ENCODE results near the gene GNA15. TPM values are rescaled to one million over a fixed set of nuclear protein-coding genes. Genes with fewer than 3 reads are reported as not detected.

Gene GNA15
- total RNA-seq, 1 donor from 2014 or later: 0.13 TPM

DNA sequence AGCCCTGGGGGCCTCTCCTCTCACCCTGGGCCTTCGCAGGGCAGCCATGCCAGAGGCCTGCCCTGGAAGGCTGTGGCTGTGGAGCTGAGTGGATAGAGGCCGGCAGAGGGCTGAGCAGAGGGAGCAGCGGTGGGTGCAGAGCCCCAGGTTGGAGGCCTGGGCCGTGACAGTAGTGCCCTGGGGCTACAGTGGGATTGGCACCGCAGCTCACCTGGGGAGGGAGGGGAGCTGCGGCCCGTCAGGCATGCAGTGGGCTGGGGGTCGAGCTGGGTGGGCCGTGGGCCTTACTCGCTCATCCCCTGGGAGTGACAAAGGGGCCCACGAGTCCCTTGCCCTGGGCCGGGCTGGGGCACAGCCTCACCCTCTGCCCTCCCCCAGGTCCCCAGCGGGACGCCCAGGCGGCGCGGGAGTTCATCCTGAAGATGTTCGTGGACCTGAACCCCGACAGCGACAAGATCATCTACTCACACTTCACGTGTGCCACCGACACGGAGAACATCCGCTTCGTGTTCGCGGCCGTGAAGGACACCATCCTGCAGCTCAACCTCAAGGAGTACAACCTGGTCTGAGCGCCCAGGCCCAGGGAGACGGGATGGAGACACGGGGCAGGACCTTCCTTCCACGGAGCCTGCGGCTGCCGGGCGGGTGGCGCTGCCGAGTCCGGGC, 15.1 kb upstream of the GNA15 start:
- DNase-seq (ENCODE audit: low read depth in 2 of 2): no peak

DNA sequence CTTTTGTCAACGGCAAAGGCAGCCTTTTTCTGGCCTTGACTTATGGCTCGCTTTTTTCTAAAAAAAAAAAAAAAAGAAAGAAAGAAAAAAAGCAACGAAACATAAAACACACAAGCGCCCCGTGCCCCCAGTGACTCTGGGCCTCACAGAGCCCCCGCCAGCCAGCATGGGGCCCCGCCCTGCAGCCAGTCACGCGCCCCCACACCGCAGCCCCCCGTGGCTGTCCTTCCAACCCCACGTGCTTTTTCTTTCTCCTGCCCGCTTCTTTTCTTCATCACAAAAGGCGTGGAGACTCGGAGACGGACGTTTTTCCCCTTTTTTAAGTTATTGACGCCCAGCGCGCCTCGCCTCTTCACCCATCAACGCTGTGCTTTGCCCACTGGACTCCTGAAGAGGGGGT, 14.4 kb upstream of the GNA15 start:
- DNase-seq (ENCODE audit: low read depth in 2 of 2): no peak

DNA sequence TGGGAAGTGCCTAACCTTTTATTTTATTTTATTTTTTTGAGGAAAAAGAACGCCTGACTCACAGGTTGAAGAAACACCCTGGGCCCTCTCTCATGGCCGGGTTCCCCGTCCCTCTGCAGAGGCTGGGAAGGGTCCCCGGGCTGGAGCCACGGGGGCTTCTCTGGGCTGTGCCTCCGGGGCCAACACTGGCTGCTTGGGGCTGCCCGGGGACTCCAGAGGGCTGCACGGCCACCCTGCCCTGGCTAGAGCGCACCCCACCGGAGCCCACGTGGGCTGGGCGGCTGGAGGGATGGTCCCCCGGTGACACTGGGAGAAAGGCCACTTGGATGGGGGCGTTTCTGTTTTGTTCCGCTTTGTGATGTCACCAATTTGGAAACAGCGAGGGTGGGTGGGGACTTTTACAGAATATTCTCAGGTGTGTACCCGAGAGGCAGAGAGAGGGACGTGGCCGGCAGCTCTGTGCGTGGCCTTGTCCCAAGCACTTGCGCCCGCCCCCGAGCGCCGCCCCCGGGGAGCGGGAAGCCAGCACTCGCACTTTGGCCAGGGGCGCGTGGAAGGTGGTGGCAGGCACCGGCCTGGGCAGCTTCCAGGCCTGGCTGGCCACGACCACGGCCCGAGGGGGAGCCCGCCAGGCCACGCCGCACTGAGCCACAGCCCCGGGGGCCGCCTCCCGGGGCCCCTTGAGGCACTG, 13.9 kb upstream of the GNA15 start:
- no peak for DNase-seq (ENCODE audit: low read depth in 2 of 2)

DNA sequence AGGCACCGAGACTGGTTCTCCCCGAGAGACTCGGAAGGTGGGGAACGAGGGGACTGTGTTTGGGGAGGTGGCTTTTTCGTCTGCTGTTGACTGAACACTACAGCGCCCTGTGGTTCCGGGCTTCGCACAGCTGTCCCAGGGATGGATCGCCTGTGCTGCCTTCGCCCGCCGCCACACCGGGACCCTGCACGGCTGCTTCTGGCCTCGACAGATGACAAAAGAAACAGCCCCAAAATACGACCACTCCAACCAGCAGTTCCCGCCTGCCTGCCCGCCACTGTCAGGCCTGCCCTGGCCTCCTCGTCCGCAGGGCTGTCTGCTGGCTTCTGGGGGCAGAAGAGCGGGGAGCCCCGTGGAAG, 13.3 kb upstream of the GNA15 start:
- no peak for DNase-seq (ENCODE audit: low read depth in 2 of 2)

DNA sequence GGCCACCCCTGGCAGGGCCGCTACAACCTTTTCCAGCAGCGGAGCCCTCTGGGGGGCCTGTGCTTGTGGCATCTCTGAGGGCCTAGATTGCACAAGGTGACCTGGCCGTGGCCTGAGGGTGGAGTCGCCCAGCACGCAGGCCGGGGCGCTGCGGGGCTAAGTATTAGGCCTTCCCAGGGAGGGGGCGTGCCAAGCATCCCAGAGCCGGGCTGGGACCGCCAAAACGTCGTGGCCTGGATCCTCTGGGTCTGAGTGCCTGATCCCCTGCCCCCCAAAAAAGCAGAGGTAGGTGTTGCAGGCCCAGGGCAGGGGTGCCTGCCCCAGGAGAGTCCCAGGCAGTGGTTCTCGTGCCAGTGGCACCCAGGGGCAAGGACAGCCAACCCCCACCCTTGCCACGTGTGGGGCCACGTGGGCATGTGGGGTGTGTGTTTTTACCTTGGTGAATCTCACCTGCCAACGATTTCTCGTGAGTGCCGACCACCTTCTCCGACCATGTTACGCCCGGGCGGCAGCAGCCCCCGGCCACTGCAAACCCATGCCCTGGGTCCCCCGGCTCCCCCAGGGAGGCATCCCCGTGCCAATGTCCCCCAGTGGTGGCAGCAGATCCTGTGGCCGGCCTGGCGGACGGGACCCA, 12.6 kb upstream of the GNA15 start:
- no peak for DNase-seq (ENCODE audit: low read depth in 2 of 2)

DNA sequence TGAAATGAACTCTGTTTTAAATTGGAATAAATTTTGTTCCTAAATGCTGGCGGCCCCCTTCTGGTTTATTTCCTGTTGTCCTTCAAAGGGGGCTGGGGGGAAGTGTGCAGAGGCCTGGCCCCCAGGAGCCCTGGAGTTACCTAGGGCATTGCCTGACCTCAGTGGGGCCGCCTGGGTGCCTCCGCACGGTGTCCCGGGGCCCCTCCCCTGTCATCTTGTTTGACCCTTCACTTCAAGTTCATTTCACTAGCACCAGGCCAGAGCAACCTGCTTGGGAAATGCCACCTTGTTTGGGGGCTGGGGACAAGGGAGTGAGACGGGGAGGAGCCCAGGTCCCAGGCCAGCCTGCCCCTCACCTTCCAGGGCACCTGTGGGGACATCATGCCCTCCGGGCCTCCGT, 11.9 kb upstream of the GNA15 start:
- DNase-seq (ENCODE audit: low read depth in 2 of 2): no peak

DNA sequence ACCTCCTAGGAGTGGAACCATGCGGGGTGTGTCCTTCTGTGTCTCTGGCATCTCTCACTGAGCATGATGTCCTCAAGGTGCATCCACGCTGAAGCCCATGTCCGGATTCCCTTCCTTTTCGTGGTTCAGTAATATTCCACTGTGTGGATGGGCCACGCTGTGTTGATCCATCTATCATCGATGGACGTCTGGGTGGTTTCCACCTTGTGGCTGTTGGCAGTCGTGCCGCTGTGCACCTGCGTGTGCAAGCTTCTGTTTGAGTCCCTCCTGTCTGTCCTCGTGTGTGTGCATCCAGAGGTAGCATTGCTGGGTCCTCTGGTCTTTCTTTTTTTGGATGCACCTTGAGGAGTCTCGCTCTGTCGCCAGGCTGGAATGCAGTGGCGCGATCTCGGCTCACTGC, 11.2 kb upstream of the GNA15 start:
- DNase-seq (ENCODE audit: low read depth in 2 of 2): no peak

DNA sequence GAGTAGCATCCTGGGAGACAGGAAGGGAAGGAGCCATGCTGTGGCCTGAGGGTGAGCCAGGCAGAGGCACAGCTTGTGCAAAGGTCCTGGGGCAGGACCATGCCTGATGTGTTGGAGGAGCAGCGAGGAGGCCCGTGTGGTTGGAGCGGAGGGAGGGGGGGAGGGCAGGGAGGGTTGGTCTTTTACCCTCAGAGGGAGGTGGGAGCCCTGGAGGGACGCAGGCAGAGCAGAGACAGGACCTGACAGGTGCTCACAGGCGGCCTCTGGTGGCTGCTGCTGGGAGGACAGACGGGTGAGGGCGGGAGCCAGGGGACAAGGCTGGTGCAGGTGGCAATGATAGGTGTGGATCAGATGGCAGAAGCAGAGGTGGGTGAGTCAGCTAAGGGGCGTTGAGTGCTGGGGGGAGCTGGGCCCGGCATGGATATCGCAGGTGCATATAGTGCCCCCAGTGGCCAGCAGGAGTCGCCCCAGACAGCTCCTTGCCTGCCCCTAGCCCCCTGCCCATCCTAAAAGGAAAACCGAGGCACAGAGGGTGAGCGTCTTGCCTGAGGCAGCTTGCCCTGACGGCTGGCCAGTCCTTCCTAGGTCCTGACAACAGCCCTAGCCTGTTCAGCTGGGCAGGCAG, 9.8 kb upstream of the GNA15 start:
- DNase-seq (ENCODE audit: low read depth in 2 of 2): peak in 1 of 2 donors; percentile 49

DNA sequence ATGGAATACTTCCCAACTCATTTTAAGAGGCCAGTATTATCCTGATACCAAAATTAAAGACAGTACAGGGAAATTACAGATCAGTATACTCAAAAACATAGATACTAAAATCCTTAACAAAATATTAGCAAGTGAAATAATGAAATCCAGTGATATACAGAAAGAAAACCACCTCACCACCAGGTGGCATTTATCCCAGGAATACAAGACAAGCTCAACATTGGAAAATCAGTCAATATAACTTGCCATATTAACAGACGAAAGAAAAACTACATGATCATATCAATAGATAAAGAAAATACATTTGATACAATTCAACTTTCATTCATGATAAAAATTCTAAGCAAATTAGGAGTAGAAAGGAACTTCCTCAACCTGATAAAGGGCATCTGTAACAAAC, 6.7 kb upstream of the GNA15 start:
- peak; percentile 75 to 81 for DNase-seq (ENCODE audit: low read depth in 2 of 2)

DNA sequence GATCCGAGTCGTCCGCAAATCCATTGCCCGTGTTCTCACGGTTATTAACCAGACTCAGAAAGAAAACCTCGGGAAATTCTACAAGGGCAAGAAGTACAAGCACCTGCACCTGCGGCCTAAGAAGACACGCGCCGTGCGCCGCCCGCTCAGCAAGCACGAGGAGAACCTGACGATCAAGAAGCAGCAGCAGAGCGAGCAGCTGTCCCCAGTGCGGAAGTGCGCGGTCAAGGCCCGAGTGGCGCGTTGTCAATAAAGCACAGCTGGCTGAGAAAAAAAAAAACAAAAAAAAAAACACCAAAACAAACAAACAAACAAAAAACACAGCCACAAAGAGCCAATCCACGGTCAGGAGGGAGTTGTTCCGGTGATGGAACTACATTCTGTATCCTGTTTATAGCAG, 4.7 kb upstream of the GNA15 start:
- DNase-seq (ENCODE audit: low read depth in 2 of 2): no peak

DNA sequence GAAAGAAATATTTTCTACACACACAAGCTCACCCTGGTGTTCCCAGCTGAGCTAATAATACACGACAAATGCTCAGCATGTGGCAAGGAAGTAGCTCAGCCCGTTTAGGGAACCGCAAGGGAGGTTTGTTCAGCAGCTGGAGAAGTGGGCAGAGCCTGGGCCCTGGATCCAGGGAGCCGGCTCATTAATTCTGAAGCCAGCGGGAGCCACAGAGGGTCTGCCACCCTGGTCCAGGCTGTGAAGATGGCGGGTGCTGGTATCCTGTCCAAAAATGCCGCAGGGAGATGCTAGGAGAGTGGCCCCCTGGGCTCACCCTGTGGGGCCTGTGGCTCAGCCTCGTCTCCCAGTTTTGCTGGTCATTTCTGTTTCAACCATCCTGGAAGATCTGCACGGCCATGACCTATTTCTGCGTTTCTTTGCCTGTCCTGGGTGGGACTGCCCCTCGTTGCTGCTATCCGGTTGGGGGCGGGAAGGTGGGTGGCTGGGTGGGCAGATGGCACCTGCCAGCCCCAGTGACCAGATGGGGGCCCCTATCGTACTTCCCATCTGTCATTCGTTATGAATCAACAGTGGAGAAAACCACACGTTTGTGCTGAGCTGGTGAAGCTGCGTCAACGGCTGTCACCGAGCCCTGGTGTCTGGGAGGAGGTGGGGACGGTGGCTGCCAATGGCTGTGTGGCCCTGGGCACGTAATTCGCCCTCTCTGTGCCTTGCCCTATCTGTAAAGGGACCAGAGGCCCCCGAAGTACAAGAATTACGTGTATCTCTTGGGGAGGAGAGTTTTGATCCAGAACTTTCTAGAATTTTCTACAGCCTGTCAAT, 2.7 kb upstream of the GNA15 start:
- DNase-seq (ENCODE audit: low read depth in 2 of 2): peak in 1 of 2 donors; percentile 33

DNA sequence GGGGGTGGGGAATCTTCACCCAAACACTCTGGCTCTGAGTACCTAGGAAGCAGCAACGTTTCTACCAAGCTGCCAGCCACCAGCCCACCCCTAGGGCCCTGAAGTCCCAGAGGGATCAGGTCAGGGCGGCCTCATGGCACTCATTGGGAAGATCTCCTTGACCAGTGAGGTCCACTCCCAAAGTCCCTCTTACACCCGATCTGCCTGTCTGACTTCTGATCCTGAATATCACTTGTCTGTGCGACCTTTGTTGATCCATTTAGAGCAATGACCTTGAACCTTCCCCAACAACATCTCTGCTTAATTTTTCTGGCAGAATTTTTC, 2.1 kb upstream of the GNA15 start:
- DNase-seq (ENCODE audit: low read depth in 2 of 2): no peak

DNA sequence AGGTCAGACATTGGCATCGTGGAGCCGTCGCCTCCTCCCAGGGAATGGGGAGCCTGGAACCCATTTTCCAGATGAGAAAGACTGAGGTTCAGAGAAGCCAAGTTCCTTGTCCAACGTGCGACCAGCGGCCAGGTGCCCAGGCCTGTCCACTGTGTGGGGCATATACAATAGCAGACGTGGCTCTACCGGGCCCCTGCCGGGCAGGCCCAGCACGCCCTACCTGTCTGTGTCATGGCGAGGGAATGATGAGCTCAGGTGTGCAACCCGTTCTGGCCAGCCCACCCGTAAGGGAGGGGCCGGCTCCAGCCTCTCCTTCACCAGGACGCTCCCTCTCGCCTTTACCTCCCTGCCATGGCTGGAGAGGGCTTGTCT, 837 bp downstream of the GNA15 start:
- no peak for DNase-seq (ENCODE audit: low read depth in 2 of 2)

DNA sequence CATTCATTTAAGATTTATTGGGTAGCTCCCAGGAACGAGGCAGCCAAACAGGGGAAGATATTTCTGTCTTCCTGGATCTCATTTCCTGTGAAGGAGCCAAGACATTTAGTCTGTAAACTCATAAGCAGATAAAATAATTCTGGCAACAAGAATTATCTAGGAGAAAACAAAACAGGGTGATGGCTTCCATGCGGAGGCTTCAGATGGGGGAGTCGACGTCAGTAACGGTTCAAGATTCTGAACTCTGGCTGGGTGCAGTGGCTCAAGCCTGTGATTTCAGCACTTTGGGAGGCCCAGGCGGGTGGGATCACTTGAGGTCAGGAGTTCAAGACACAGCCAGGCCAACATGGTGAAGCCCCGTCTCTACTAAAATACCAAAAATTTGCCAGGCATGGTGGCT, 1.3 kb downstream of the GNA15 start:
- DNase-seq (ENCODE audit: low read depth in 2 of 2): no peak

DNA sequence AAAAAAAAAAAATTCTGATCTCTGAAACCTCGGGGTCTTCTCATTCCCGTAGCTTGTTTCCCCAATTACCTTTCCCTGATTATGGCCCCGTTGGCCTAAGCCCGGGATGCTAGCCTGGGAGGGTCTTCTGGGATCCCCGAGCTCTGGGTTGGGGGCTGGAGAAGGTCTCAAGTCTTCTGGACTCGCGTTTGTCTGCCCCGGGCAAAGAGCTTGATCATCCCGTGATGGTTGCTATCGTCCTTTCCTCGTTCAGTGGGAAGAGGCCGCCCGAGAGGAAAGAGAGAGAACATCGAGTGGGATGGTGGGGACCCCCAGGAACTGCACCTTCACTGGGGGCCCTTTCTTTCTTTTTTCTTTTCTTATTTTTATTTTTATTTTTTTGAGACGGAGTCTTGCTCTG, 2.4 kb downstream of the GNA15 start:
- DNase-seq (ENCODE audit: low read depth in 2 of 2): no peak

DNA sequence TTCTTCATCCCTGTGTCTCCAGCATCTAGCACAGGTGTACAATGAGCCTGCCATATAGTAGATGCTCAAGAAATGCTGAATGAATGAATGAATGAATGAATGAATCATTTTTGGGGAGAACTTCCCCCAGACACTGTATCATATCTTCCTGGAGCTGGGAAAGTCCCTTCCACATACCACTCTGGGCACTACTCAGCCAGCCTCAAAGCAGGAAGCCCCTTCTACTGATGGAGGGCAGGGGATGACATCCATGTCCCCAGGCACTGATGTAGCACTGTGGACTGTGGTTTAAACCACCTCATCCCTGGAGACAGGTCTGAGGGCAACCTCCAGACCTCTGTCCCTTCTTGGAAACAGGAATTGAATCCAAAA, 4.8 kb downstream of the GNA15 start:
- DNase-seq (ENCODE audit: low read depth in 2 of 2): peak in 1 of 2 donors; percentile 38

DNA sequence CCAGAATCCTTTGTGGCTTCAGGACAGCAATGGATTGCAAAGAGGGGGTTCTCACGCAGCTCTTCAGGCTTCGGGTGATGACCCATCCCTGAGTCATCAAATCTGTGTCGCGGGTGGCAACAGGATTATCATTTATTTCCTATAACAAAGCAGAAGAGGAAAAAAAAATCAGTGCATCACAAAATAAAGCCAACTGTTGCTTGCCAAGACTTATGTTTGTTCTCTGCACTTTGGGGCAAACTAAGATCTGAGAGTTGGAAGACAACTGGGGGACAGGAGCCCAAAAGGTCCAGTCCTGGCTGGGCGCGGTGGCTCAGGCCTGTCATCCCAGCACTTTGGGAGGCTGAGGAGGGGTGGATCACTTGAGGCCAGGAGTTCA, 6.4 kb downstream of the GNA15 start:
- DNase-seq (ENCODE audit: low read depth in 2 of 2): peak; percentile 90

DNA sequence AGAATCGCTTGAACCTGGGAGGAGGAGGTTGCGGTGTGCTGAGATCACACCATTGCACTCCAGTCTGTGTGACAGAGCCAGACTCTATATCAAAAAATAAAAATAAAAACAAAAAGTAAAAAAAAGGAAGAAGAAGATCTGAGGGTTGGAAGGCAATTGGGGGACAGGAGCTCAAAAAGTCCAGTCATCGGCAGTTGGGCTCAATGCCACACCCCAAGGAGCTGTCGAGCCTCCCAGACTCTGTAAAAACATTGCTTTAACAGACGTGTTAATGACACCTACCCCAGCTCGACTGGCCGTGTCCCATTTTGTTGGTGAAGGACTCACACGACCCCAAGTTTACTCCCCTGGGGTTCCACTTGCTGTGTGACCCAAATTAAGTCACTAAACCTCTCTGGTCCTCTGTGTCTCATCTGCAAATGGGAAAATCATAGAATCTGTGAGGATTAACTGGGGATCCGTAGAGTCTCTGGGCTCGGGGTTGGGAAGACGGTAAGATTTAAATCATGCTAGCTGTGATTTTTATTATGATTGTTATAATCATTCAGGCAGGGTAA, 7.0 kb downstream of the GNA15 start:
- DNase-seq (ENCODE audit: low read depth in 2 of 2): no peak

DNA sequence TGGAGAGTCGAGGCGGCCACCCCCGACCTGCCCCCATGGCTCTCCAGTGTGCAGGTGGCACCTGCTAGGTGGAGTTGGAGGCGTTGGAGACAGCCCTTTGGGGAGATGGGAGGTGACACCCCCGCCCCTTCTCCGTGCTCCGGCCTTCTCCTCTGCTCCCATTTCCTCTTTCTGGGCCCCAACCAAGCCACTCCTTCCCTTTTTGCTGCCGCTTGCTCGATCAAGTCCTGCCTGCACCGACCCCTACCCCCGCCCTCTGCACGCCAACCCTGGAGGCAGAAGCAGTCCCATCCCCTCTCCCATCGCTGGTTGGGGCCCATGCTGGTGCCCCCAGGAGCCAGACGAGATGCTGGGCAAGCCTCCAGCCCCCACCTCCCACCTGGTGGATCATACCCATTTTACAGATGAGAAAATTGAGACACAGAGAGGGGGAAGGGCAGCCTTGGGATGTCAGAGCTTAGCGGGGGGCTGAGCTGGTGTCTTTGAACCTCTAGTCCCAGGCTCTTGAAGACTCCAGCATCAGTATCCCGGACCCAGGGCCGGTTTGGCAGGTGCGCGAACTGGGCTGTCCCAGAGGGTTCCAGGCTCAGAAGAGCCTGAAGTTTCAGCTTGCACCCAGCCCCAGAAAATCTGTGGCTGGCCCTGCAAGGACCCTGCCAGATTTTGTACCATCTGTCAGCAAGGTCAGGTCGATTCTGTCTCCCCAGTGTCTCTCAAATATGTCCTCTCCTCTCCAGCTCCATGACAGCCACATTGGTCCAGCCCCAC, 10.3 kb downstream of the GNA15 start:
- no peak for DNase-seq (ENCODE audit: low read depth in 2 of 2)

DNA sequence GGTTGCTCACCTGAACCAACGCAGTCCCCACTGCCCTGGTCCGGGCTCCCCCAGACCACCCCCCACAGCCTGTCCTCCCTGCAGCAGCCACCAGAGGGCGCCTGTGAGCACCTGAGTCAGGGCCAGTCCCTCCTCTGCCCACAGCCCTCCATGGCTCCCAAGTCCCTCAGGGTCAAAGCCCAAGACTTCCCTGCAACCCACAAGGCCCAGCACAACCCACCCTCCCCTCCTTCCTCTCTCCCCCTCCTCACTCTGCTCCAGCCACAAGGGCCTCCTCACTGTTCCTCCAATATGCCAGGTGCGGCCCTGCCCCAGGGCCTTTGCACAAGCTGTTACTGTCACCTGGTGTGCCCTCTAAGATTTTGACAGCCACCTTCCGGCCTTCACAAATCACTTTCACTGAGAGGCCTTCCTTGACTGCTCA, 10.9 kb downstream of the GNA15 start:
- peak in 1 of 2 donors; percentile 30 for DNase-seq (ENCODE audit: low read depth in 2 of 2)

DNA sequence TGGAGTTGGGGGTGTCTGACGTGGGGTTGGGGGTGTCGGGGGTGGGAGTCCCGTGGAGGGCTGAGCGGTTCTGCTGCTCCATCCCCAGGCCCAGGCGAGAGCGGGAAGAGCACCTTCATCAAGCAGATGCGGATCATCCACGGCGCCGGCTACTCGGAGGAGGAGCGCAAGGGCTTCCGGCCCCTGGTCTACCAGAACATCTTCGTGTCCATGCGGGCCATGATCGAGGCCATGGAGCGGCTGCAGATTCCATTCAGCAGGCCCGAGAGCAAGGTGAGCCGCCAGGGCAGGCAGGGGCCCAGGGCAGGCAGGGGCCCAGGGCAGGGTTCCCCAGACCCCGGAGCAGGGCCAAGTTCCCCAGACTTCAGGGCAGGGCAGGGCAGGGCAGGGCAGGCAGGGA, 12.7 kb downstream of the GNA15 start:
- no peak for DNase-seq (ENCODE audit: low read depth in 2 of 2)

All from dermis microvascular lymphatic vessel endothelial cell (primary cell).